ENCODE results near the gene TRPM5.

DNA sequence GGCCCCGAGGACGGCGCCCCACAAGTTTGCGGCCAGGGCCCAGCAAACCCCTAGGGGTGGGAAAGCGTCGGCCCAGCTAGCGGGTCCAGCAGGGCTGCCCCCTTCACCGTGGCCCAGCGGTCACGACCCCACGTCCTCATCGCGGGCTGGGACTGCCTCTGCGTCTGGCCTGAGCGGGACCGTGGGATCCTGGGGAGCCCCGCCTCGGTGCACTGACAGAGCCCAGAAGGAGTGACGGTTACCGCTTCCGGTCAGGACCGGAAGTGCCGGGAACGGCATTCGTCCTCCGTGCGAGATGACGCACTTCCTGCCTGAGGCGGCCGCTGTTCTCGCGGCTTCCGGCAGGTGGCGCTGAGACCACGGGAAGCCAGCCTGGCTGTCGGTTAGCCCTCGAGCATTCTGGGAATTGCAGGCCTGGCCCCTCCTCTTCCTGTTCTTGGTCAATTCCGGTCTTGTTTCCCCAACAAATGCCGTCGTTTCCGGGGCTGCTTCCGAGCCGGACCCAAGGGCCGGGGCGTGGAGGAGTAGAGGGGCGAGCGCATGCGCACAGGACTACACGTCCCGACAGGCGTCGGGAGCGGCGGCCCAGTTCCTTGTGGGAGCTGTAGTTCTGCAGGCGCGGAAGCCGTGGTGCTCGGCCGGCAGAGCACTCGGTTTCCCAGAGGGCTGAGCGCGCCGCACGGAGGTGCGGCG is 44.1 kb downstream of the TRPM5 start, which contains the start of gene TSSC4:
- TF ChIP-seq SPI1 (IDR thresholded peaks at IDR 0.05; ENCODE audit: borderline replicate concordance, low read depth) (0 out of 2 replicates have a peak, but pooled peaks have one; percentile 64), CTCF (IDR thresholded peaks at IDR 0.05; ENCODE audit: insufficient read depth, low read length) (peak; percentile 98)

All from HL-60 (cell line).